ENCODE data around the gene NCAM1. TPM values are rescaled to one million over a fixed set of nuclear protein-coding genes. Genes with fewer than 3 reads are reported as not detected.

NCAM1 gene
- total RNA-seq, 1 donor from 2014 or later: 1.2 TPM

- no peak for DNase-seq (ENCODE audit: low read depth in 2 of 2)
Measured at GRCh38 chr11:113167599-113167998, 206.4 kb downstream of the NCAM1 start.

- DNase-seq (ENCODE audit: low read depth in 2 of 2): no peak
Measured at GRCh38 chr11:113168354-113169342, 207.4 kb downstream of the NCAM1 start.

DNA sequence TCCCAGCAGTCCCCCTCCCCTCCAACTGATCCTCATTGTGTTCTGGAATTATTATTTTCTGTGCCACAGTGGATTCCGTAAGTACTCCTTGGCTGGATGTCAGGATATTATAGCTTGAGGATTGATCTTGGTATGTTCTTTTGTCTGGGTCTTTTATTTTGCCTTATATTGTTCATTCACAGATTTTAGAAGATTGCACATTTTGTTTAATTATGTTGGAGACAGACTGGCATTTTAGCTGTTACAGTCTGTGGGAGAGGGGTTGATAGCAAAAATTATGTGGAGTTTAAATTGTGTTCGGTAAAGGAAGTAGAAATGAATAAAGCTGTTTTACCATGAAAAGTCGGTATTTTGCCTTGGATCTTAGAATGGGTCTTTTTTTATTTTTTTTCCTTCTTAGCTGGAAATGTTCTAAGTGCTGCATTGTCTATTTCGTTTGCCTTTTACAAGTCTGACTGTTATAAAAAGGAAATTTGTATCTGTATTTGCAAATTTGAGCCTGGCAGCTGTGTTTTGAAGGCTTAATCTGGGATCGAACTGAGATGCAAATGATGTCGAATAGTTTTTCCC is 211.2 kb downstream of the NCAM1 start:
- no peak for DNase-seq (ENCODE audit: low read depth in 2 of 2)

DNA sequence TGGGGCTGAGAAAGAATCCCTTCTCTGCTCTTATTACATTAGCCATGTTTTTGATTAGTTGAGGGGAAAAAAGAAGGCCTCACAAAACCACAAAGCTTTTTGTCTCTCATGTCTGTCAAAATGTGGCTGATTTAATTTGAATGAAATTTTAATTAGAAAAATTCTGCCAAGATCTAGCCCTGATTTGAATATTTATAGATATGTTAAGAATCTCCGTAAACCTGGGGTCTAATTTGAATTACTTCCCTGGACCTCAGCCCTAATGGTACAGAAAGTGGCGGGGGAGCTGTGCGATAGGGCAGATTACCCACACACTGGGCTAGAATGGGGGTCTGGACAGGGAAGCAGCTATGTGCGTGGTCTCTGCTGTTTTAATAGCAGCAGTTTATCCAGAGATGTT is 211.9 kb downstream of the NCAM1 start:
- DNase-seq (ENCODE audit: low read depth in 2 of 2): no peak

GRCh38 chr11:113174882-113175281 is 213.7 kb downstream of the NCAM1 start:
- DNase-seq (ENCODE audit: low read depth in 2 of 2): no peak

GRCh38 chr11:113176599-113177360 is 215.6 kb downstream of the NCAM1 start:
- peak in 1 of 2 donors; percentile 25 for DNase-seq (ENCODE audit: low read depth in 2 of 2)

- no peak for DNase-seq (ENCODE audit: low read depth in 2 of 2)
Measured at GRCh38 chr11:113177671-113178070, 216.5 kb downstream of the NCAM1 start.

DNA sequence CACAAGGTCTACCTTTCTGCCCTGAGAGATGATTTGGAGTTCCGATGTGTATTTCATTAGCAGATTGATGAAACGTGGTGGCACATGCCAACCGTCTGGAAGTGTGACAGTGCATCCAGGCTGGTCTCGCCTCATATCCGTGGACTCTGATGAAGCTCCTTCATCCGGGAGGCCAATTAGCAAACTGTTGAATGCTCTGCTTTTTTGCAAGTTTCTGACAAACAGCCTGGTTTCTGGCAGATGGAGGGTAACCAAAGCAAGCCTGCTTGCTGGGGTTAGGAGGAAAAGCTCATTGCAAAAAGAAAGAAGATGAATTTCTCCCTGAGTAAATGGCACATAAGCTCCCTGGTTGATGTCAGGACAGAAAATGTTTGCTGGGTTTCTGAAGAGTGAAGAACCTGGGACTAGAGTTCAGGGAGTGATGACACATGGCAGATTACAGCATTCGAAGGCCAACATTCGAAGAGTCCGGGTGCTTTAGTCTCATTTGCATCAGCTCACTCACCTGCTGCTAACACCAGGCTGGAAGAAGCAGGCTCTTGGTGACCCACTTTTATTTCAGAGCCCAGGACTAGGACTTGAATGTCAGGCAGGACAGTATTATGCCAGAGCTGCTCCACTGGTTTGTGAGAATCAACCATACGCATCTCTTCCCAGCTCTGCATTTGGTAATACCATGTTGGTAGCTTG is 217.3 kb downstream of the NCAM1 start:
- DNase-seq (ENCODE audit: low read depth in 2 of 2): no peak

- DNase-seq (ENCODE audit: low read depth in 2 of 2): no peak
Measured at GRCh38 chr11:113179181-113179704, 218.0 kb downstream of the NCAM1 start.

DNA sequence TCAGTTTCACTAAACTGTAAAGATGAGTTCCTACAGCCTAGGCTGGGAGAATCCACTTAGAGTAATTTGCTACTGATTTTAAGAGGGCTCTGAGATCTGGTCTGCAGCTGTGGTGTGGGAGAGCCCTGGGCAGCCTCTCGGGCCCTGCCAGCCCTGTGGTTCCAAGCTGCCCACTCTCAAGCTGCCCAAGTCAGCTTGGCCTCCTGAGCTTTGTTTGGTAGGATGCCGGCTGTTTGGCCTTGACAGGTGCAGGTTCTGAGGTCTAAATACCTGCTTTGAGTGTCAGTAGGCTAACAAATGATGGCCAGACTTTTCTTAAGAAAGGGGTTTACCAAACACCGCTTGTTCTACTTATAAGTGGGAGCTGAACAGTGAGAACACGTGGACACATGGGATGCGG is 219.9 kb downstream of the NCAM1 start:
- DNase-seq (ENCODE audit: low read depth in 2 of 2): no peak

- DNase-seq (ENCODE audit: low read depth in 2 of 2): no peak
Measured at GRCh38 chr11:113182288-113182687, 221.1 kb downstream of the NCAM1 start.

GRCh38 chr11:113184498-113184897 is 223.3 kb downstream of the NCAM1 start:
- DNase-seq (ENCODE audit: low read depth in 2 of 2): peak in 1 of 2 donors; percentile 5

DNA sequence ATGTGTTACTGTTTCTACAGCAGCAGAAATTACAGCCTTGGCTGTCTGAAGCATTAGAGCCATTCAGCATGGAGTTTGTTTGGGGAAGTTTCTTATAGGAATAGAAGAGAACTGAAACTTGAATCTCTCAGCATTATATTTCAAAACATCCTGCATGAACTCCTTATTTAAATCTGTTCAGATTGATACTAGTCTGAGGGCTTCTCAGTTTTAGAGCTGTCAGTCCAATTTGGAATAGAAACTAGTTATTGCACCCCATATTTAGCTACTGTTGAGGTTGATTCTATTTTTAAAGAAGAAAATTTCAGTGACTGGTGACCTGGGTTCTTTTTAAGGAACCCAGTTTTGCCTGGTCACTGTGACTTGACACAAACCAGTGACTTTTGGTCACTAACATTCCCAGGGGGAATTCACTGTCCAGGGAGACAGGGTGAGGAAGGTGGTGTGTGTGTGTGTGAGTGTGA is 227.2 kb downstream of the NCAM1 start:
- no peak for DNase-seq (ENCODE audit: low read depth in 2 of 2)

- no peak for DNase-seq (ENCODE audit: low read depth in 2 of 2)
Measured at GRCh38 chr11:113189909-113190667, 228.9 kb downstream of the NCAM1 start.

- no peak for DNase-seq (ENCODE audit: low read depth in 2 of 2)
Measured at GRCh38 chr11:113192121-113192925, 231.1 kb downstream of the NCAM1 start.

DNA sequence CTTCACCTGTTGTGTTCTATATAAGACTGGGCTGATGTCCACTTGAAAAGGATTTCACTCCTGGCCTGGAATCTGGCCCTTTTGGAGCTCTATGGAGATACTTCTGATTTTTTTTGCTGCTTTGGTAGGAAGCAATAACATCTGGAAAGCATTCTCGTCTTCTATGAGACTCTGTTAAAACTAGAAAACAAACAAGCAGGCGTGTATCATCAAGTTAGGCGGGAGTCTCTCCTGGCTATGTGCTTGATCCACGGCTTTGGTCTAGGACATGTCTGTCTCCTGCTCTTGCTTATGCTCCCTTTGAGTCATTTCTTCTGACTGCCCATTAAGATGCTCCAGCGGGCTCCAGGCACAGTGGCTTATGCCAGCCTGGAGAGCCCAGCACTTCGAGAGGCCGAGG is 231.8 kb downstream of the NCAM1 start:
- no peak for DNase-seq (ENCODE audit: low read depth in 2 of 2)

GRCh38 chr11:113193946-113194345 is 232.7 kb downstream of the NCAM1 start:
- DNase-seq (ENCODE audit: low read depth in 2 of 2): no peak

GRCh38 chr11:113195728-113196127 is 234.5 kb downstream of the NCAM1 start:
- no peak for DNase-seq (ENCODE audit: low read depth in 2 of 2)

DNA sequence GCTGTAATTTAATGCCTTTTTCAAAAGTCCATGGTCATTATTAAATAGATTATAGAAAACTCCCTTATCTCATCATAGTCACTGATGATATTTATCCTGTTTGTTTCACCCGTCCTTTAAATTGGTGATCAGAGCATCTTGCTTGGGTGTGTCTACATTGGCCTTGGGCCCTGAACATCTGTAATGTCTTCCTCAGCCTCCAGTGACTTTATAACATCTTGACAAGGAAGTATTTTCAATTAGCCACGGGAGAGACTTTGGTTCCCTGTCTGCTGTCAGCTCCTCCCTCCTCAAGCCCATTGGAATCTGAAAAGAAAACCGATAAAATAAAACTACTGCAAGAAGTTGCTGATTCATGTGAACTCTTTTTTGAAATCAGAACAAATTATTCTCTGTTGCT is 236.2 kb downstream of the NCAM1 start:
- DNase-seq (ENCODE audit: low read depth in 2 of 2): no peak

All from lung microvascular endothelial cell (primary cell).